Stimulated activated CD4-positive, alpha-beta T cell treated with anti-CD3 and anti-CD28 coated beads, Interleukin-1b, Interleukin-23, amount 100 ng/mL, for 4 hours (primary cell): Measurements from ENCODE around the gene GRK4.

Experiments
- DNase-seq, 2 donors: peaks; one replicate each; pipeline ENCODE4 v3.0.0-alpha.2; 2020; ENCODE audit warnings: low read depth in 2 of 2

The GRK4 gene

DNA sequence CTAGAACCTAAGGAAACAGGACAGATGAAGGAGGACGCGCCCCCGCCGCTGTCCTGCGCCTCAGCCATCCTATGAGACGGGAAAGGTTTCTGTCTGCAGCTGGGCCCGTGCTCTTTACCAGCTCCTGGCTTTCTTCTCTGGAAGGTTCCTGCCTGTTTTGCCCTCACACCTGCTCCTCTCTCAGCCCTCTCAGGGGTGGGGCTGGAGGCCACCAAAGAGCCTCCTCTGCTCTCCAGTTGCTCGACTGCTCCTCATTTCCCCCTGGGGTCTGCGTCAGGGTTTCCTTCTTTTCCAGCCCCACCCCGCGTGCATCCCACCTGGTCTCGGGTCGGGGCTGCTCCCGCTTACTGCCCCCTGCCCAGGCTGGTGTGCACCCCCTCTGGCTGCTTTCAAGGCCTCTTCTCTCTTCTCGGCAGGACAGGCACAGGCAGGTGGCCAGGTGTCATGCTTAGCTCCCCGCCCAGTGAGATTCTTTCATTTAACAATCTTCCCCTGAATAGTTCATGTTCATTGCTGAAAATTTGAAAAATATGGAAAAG lies 106.4 kb downstream of the GRK4 start:
- DNase-seq: no peak

DNA sequence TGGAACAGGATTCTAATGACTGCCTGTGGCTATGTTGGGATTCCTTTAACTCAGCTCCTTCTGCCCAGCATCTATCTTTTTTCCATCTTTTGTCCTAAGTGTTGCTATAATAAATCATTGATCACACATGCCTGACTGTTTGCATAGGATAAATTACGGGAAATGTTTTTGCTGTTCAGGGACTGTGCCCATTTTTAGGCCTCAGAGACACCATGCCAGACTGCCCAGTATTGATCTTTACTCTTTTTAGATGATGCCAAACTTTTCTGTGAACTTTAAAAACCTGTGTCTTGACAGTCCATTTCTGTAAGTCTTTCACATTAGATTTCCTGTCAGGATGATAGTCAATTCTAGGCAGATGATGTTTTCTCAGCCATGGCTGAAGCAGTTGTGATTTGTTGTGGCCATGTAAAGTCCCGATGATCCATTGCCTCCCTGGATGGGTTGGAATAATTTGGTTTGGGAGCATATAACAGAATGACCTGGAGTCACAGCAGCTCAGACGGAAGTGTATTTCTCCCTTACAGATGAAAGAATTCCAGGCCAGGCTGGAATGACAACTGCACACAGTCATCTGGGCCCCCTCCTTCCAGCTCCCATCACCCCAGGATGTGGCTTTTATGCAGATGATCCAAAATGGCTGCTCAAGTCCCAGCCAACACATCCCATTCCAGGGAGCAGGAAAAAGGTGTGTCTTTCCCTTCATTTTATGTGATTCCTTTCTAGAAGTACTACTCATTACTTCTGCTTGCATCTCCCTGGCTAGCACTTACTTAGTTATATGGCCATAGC lies 107.5 kb downstream of the GRK4 start:
- DNase-seq: no peak

DNA sequence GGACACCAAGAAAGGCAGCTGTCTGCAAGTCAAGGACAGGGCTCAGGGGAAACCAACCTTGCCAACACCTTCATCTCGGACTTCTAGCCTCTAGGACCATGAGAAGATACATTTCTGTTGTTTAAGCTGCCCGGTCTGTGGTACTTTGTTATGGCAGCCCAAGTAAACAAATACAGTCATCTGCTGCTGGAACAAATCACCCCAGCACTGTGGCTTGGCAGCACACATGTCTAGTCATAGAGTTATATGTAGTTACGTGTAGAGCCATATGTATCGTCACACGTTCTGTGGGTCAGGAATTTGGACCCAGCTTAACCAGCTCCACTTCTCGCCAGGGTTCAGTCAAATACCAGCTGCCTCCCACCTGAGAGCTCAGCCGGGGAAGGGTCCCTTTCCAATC lies 108.4 kb downstream of the GRK4 start:
- no peak for DNase-seq

DNA sequence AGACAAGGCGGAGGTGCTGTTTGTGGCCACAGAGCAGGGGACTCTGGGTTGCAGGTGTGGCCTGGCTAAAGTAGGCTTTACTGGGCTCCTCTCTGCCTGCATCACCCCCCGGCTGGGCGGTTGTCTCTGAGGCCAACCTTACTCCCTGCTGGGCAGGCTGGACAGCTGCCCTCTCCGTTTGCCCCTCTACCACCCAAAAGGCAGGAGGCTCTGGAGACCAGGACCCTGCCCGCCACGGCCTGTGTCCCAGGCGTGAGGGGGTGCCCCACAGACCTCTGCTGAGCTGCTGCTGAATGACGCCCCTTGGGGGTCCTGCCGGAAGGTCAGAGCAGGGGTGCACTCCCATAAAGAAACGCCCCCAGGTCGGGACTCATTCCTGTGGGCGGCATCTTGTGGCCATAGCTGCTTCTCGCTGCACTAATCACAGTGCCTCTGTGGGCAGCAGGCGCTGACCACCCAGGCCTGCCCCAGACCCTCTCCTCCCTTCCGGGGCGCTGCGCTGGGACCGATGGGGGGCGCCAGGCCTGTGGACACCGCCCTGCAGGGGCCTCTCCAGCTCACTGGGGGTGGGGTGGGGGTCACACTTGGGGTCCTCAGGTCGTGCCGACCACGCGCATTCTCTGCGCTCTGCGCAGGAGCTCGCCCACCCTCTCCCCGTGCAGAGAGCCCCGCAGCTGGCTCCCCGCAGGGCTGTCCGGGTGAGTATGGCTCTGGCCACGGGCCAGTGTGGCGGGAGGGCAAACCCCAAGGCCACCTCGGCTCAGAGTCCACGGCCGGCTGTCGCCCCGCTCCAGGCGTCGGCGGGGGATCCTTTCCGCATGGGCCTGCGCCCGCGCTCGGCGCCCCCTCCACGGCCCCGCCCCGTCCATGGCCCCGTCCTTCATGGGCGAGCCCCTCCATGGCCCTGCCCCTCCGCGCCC lies 110.0 kb downstream of the GRK4 start:
- DNase-seq: no peak

DNA sequence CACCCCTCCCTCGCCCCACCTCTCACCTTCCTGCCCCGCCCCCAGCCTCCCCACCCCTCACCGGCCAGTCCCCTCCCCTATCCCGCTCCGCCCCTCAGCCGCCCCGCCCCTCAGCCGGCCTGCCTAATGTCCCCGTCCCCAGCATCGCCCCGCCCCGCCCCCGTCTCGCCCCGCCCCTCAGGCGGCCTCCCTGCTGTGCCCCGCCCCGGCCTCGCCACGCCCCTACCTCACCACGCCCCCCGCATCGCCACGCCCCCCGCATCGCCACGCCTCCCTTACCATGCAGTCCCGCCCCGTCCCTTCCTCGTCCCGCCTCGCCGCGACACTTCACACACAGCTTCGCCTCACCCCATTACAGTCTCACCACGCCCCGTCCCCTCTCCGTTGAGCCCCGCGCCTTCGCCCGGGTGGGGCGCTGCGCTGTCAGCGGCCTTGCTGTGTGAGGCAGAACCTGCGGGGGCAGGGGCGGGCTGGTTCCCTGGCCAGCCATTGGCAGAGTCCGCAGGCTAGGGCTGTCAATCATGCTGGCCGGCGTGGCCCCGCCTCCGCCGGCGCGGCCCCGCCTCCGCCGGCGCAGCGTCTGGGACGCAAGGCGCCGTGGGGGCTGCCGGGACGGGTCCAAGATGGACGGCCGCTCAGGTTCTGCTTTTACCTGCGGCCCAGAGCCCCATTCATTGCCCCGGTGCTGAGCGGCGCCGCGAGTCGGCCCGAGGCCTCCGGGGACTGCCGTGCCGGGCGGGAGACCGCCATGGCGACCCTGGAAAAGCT lies 110.9 kb downstream of the GRK4 start, which contains the start of the genes HTT and HTT-AS:
Gene HTT, plus strand, starts transcription at position 604 of the 768 bp plus-strand sequence. Its CDS starts 145 bp downstream, at position 749.
Gene HTT-AS, minus strand, starts transcription at position 461 of the 768 bp plus-strand sequence.
- DNase-seq: peak; percentile 98 to 99

DNA sequence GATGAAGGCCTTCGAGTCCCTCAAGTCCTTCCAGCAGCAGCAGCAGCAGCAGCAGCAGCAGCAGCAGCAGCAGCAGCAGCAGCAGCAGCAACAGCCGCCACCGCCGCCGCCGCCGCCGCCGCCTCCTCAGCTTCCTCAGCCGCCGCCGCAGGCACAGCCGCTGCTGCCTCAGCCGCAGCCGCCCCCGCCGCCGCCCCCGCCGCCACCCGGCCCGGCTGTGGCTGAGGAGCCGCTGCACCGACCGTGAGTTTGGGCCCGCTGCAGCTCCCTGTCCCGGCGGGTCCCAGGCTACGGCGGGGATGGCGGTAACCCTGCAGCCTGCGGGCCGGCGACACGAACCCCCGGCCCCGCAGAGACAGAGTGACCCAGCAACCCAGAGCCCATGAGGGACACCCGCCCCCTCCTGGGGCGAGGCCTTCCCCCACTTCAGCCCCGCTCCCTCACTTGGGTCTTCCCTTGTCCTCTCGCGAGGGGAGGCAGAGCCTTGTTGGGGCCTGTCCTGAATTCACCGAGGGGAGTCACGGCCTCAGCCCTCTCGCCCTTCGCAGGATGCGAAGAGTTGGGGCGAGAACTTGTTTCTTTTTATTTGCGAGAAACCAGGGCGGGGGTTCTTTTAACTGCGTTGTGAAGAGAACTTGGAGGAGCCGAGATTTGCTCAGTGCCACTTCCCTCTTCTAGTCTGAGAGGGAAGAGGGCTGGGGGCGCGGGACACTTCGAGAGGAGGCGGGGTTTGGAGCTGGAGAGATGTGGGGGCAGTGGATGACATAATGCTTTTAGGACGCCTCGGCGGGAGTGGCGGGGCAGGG lies 111.7 kb downstream of the GRK4 start:
- DNase-seq: peak; percentile 22 to 30

DNA sequence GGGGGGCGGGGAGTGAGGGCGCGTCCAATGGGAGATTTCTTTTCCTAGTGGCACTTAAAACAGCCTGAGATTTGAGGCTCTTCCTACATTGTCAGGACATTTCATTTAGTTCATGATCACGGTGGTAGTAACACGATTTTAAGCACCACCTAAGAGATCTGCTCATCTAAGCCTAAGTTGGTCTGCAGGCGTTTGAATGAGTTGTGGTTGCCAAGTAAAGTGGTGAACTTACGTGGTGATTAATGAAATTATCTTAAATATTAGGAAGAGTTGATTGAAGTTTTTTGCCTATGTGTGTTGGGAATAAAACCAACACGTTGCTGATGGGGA lies 112.2 kb downstream of the GRK4 start:
- DNase-seq: no peak

DNA sequence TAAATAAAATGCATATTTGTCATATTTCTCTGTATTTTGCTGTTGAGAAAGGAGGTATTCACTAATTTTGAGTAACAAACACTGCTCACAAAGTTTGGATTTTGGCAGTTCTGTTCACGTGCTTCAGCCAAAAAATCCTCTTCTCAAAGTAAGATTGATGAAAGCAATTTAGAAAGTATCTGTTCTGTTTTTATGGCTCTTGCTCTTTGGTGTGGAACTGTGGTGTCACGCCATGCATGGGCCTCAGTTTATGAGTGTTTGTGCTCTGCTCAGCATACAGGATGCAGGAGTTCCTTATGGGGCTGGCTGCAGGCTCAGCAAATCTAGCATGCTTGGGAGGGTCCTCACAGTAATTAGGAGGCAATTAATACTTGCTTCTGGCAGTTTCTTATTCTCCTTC lies 114.4 kb downstream of the GRK4 start:
- DNase-seq: no peak

DNA sequence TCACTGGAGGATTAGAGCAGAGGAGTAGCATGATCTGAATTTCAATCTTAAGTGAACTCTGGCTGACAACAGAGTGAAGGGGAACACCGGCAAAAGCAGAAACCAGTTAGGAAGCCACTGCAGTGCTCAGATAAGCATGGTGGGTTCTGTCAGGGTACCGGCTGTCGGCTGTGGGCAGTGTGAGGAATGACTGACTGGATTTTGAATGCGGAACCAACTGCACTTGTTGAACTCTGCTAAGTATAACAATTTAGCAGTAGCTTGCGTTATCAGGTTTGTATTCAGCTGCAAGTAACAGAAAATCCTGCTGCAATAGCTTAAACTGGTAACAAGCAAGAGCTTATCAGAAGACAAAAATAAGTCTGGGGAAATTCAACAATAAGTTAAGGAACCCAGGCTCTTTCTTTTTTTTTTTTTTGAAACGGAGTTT lies 116.3 kb downstream of the GRK4 start:
- no peak for DNase-seq

DNA sequence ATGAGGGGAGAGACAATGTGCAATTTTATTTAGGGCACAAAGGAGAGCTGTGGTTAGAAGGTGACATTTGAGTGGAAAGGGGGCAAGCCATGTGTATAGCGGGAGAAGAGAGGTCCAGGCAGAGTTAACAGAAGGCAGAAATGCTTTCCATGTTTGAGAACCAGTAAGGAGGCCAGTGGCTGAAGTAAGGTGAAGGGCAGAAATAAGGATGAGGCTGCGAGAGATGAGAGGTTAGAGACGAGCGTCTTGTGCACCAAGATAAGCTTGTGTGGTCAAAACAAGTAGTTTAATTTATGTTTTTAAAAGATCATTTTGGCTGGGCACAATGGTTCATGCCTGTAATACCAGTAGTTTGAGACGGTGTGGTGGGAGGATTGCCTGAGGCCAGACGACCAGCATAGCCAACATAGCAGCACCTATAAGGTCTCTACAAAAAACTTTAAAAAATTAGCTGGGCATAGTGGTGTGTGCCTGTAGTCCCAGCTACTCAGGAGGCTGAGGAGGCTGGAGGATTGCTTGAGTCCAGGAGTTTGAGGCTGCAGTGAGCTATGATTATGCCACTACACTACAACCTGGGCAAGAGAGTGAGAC lies 119.6 kb downstream of the GRK4 start:
- DNase-seq: no peak

DNA sequence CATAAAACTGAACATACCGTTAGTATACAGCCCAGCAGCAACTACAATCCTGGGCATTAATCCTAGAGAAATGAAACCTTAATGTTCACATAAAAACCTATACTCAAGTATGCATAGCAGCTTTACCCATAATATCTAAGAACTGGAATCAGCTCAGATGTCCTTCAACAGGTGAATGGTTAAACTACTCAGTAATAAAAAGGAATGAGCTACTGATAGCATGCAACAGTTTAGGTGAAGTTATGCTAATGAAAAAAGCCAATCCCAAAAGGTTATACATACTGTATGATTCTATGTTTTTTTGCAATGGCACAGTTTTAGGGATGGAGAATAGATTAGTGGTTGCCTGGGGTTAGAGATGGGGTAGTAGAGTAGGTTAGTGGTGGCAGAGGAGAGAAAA lies 120.4 kb downstream of the GRK4 start:
- no peak for DNase-seq

DNA sequence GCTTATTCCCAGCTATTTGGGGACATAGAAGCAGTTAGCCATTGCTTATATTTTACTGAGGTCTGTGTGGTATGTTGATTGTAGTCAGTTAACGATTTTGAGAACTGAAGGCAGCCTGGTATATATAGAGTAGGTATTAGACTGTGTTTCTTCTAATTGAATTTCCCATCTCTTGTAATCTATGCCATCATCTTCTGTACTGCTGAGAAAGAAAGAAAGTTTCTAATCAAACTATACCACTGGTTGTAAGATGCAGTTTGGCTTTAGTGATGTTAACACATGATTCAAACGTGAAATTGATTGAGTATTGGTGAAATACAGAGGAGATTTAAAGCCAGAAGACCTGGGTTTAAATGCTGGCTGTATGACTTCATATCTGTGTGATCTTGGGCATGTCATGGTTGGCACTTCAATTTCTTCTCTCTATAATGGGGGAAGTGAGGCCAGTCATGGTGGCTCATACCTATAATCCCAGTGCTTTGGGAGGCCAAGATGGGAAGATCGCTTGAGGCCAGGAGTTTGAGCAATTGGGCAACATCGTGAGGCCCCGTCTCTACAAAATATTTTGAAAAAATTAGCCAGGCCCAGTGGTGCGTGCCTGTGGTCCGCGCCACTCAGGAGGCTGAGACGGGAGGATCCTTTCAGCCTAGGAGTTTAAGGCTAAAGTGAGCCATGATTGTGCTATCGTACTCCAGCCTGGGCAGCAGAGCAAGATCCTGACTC lies 122.7 kb downstream of the GRK4 start:
- no peak for DNase-seq

DNA sequence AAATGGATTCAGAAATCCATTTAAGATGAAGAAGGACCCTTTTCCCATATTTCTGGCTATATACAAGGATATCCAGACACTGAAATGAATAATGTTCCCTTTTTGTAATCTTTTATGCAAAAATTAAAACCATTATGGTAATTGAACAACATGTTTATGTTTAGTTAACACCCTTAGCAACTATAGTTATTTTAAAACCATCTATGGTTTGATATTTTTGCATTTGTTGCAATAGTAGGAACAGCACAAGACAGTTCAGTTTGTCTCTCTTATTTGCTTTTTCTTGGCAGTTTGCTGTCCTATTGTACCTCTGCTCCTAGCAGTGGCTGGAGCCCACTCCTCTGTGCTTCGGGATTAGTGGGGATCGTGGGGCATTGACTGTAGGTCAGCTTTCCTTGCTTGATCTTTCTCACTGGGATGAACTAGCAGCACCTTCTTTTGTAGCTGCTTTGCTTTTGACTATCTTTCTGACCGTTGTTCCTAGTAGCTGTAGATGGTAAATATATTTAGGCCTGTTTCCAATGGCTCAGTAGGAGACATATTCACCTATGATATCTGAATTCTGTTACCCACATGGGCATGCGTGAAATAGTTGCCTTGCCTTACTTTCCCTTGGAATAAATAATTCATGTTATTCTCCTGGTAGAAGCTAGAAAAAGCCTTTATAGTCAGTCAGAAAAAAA lies 123.9 kb downstream of the GRK4 start:
- no peak for DNase-seq
